Measurements from ENCODE around the gene CR1. TPM values are rescaled to one million over a fixed set of nuclear protein-coding genes. Genes with fewer than 3 reads are reported as not detected.
"Not testable (repeated sequence)": the region's sequence is repeated elsewhere in the genome, so short reads cannot be mapped to it uniquely, and the experiment has no call there.

Gene CR1
- total RNA-seq, 2 experiments from 2014 or later, result not detected

DNA sequence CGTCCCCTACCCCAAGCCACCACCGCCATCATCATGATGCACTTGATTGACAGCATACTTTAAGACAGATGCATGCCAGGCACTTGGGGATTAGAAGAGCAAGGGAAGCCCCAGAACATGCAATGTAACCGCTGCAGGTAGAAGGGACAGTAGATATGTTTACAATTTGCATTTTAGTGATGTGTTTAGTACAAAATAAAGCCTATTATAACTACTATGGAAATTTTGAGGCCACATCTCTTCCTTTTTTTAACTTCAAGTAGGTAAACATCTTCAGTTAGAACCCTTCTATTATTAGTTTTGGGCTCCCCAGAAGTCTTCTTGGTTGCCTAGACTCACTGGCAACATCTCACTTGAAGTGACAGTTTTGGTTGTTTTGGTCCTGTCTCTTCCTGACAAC, 174.2 kb downstream of the CR1 start:
- intact Hi-C loops (cut with micrococcal nuclease), result no loop called here
- CTCF ChIA-PET, result no interaction called here
- no peak overlapping the region for H3K27ac Mint-ChIP-seq
- H3K9me3 Mint-ChIP-seq, result no peaks in the 10 kb centered on the region
- H3K4me1 Mint-ChIP-seq (ENCODE audit: low read depth), result peaks cover 5% of the 10 kb centered on the region
- no peaks in the 10 kb centered on the region for H3K36me3 Mint-ChIP-seq (ENCODE audit: low read depth)
- no peak overlapping the region for H3K4me3 Mint-ChIP-seq
- peaks cover 57% of the 10 kb centered on the region for H3K27me3 Mint-ChIP-seq (ENCODE audit: low read depth)
- no peak for DNase-seq

DNA sequence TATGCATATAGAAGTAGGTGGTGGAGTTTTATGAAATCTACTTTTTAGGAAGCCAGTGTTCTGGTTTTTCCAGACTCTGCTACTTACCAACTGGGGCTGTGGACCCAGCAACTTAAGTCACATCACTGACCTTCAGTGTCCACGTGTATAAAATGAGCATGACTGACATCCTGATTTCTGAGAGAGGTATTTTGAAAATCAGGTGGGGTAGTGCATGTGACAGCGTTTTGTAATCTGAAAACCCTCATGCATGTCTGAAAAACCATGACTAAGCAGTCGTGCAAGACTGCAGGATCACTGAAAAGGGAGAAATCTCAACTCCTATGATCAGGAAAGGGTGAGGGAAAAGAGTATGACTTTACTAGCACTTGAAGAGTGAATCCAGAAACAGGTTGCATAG, 175.0 kb downstream of the CR1 start:
- no peak for DNase-seq
- H3K27ac Mint-ChIP-seq, result no peak overlapping the region
- H3K36me3 Mint-ChIP-seq (ENCODE audit: low read depth), result no peaks in the 10 kb centered on the region
- peaks cover 5% of the 10 kb centered on the region for H3K4me1 Mint-ChIP-seq (ENCODE audit: low read depth)
- H3K4me3 Mint-ChIP-seq, result no peak overlapping the region
- intact Hi-C loops (cut with micrococcal nuclease), result no loop called here
- CTCF ChIA-PET, result no interaction called here
- H3K9me3 Mint-ChIP-seq, result no peaks in the 10 kb centered on the region
- H3K27me3 Mint-ChIP-seq (ENCODE audit: low read depth), result peaks cover 52% of the 10 kb centered on the region

DNA sequence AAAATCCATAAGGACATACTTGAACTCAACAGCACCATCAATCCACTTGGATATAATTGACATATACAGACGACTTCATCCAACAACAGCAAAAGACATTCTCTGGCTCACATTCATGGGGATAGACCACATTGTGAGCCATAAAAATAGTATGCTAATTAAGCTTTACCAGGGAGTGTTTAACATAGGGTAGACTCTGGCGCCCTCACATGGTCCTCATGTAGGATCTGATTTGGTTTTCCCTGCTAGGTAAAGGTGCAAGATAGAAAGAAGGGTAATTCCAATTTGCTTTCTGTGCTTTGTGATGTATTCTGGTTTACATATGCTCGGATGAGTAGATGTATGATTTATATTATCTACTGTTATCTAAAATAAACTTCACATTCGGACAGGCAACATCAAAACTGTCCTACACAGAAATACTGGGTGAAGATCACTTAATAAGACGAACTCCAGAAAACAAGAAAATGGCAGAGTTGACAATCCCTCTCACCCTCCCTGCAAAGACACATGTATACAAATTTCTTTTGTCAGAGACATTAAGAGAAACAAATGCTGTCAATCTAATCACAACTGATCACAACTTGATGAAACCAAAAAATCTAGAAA, 176.7 kb downstream of the CR1 start:
- Mint-ChIP-seq H3K4me1 (ENCODE audit: low read depth) (peaks cover 5% of the 10 kb centered on the region), H3K4me3 (no peak overlapping the region), H3K9me3 (no peaks in the 10 kb centered on the region), H3K27me3 (ENCODE audit: low read depth) (peaks cover 37% of the 10 kb centered on the region), H3K27ac (no peak overlapping the region), H3K36me3 (ENCODE audit: low read depth) (no peaks in the 10 kb centered on the region)
- intact Hi-C loops (cut with micrococcal nuclease), result no loop called here
- DNase-seq, result peak; percentile 30
- CTCF ChIA-PET, result interaction anchor here (1.0 to 1.5 kb wide), 2 partner anchors 19 to 53 kb away, joined by 4 read pairs; no protein-coding TSS in a partner anchor

DNA sequence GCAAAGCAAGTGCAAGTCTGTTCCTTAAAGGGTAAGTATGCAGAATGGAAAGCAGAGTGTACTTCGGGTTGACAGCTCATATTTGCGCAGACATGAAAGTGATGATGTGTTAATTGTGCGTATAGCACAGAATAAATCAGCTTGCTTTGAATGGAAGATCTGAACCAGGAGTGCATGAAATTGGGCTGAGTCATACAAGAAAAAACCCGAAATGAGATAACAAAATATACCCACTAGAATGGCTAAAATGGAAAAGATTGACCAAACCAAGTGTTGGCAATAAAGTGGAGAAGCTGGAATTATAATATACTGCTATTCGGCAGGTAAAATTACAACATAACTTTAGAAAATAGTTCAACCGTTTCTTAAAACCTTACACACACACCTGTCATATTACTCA, 177.4 kb downstream of the CR1 start:
- intact Hi-C loops (cut with micrococcal nuclease), result no loop called here
- DNase-seq, result no peak
- H3K9me3 Mint-ChIP-seq, result no peaks in the 10 kb centered on the region
- peaks cover 32% of the 10 kb centered on the region for H3K27me3 Mint-ChIP-seq (ENCODE audit: low read depth)
- CTCF ChIA-PET, result interaction anchor here (0.6 to 1.5 kb wide), 4 partner anchors 18 to 658 kb away, joined by 3 to 4 read pairs (median 4); no protein-coding TSS in a partner anchor
- H3K36me3 Mint-ChIP-seq (ENCODE audit: low read depth), result no peaks in the 10 kb centered on the region
- peaks cover 5% of the 10 kb centered on the region for H3K4me1 Mint-ChIP-seq (ENCODE audit: low read depth)
- H3K4me3 Mint-ChIP-seq, result no peak overlapping the region
- no peak overlapping the region for H3K27ac Mint-ChIP-seq

DNA sequence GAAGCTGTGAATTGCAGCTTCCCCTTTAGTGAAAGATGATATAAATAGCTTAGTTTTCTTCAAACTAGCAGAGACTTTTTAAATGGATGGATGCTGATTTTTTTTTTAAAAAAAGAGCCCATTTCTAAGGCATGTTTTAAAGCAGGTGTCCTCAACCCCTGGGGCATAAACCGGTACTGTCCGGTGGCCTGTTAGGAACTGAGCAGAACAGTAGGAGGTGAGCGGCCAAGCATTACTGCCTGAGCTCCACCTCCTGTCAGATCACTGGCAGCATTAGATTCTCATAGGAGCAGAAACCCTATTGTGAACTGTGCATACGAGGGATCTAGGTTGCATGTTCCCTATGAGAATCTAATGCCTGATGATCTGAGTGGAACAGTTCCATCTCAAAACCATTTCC, 180.2 kb downstream of the CR1 start:
- no peak for DNase-seq
- CTCF ChIA-PET, result interaction anchor here (1.1 kb wide), 1 partner anchor 89 kb away, joined by 3 read pairs; no protein-coding TSS in a partner anchor
- H3K27ac Mint-ChIP-seq, result no peak overlapping the region
- H3K4me1 Mint-ChIP-seq (ENCODE audit: low read depth), result no peaks in the 10 kb centered on the region
- no peaks in the 10 kb centered on the region for H3K9me3 Mint-ChIP-seq
- H3K27me3 Mint-ChIP-seq (ENCODE audit: low read depth), result peaks cover 11% of the 10 kb centered on the region
- intact Hi-C loops (cut with micrococcal nuclease), result no loop called here
- H3K4me3 Mint-ChIP-seq, result no peak overlapping the region
- H3K36me3 Mint-ChIP-seq (ENCODE audit: low read depth), result no peaks in the 10 kb centered on the region

DNA sequence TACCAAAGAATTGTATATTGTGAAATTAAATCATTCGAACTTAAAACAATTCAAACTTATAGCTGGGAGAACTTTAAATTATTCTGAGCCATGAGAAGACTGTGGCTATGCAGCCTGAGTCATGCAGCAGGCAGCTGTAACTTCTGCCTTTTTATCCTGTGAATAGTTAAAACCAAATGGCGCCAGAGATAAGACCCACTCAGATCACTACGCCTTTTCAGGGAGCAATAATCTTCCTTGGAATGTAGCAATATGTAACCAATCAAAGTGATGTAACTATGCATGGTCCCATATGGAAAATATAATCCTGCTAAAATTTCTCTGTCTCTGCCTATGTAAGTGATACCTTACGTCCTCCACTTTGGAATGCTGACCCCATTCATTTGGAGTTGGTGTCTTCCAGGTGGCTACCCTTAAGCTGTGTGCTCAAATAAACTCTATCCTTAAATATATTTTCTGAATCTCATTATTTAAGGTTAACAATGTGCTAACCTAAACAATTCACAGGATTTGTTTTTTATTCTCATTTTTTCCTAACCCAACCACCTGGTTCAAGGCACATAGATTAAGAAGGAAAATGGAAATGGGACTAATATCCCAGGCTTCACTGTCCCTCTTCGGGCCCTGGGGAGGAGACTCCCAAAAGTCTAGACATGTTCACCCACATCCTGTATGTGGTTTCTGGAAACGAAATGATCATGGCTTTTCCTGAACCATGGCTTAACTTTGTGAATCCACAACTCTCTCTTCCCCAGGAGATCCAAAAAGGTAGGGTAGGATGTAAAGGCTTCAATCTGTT, 184.8 kb downstream of the CR1 start:
- H3K4me3 Mint-ChIP-seq; H3K4me1 Mint-ChIP-seq (ENCODE audit: low read depth); intact Hi-C loops (cut with micrococcal nuclease); CTCF ChIA-PET; H3K36me3 Mint-ChIP-seq (ENCODE audit: low read depth); H3K9me3 Mint-ChIP-seq; H3K27ac Mint-ChIP-seq; H3K27me3 Mint-ChIP-seq (ENCODE audit: low read depth); DNase-seq: not testable (repeated sequence)

DNA sequence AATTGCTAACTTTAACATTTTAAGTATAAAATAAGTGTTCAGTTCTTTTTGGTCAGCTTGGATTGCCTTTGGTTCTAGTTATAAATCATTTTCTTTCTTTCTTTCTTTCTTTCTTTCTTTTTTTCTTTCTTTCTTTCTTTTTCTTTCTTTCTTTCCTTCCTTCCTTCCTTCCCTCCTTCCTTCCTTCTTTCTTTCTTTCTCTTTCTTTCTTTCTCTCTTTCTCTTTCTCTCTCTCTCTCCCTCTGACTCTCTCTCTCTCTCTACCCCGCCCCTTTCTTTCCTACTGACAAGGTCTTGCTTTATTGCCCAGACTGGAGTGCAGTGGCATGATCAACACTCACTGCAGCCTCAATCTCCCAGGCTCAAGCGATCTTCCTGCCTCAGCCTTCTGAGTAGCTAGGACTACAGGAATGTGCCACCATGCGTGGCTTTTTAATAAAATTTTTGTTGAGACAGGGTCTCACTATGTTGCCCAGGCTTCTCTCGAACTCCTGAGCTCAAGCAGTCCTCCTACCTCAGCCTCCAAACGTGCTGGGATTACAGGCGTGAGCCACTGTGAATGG, 187.0 kb downstream of the CR1 start:
- H3K27me3 Mint-ChIP-seq (ENCODE audit: low read depth); H3K9me3 Mint-ChIP-seq; H3K27ac Mint-ChIP-seq; DNase-seq; H3K4me3 Mint-ChIP-seq; intact Hi-C loops (cut with micrococcal nuclease); H3K36me3 Mint-ChIP-seq (ENCODE audit: low read depth); H3K4me1 Mint-ChIP-seq (ENCODE audit: low read depth): not testable (repeated sequence)
- CTCF ChIA-PET, result interaction anchor here (0.8 kb wide), 1 partner anchor 28 kb away, joined by 4 read pairs; no protein-coding TSS in a partner anchor

DNA sequence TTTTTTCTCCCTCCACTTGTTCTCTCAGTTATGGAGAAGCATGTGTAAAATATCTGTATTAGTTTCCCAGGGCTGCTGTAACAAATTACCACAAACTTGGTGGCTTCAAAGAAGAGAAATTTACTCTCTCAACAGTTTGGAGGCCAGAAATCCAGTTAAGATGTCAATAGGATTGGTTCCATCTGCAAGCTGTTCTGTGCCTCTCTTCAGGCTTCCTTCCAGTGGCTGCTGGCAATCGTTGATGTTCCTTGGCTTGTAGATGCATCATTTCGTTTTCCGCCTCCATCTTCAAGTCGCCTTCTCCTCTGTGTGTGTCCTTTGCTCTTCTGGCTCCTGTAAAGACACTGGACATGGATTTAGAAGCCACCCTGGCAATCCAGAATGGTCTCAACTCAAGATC, 194.6 kb downstream of the CR1 start:
- H3K36me3 Mint-ChIP-seq (ENCODE audit: low read depth); intact Hi-C loops (cut with micrococcal nuclease); H3K27me3 Mint-ChIP-seq (ENCODE audit: low read depth); H3K9me3 Mint-ChIP-seq; DNase-seq; H3K4me1 Mint-ChIP-seq (ENCODE audit: low read depth); H3K4me3 Mint-ChIP-seq; H3K27ac Mint-ChIP-seq: not testable (repeated sequence)
- CTCF ChIA-PET, result interaction anchor here (0.5 kb wide), 1 partner anchor 48 kb away, joined by 3 read pairs; no protein-coding TSS in a partner anchor

DNA sequence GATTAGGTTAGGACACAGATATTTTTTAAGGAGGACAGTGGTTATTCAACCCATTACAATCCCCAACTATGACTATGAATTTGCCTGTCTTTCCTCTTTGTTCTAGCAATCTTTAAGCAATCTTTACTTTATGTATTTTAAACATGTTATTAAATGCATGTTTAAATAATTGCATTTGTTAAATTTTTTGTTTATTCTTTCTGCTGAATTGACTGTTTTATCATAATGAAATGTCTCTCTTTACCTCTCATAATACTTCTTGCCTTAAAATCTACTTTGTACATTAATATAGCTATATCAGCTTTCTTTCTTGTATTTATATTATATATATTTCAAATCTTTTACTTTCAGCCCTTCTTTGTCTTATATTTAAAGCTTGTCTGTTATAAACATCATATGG, 195.1 kb downstream of the CR1 start:
- H3K27ac Mint-ChIP-seq, result no peak overlapping the region
- no peaks in the 10 kb centered on the region for H3K27me3 Mint-ChIP-seq (ENCODE audit: low read depth)
- H3K9me3 Mint-ChIP-seq, result no peaks in the 10 kb centered on the region
- intact Hi-C loops (cut with micrococcal nuclease), result no loop called here
- CTCF ChIA-PET, result interaction anchor here (0.5 to 1.6 kb wide), 2 partner anchors 18 to 49 kb away, joined by 3 to 4 read pairs; no protein-coding TSS in a partner anchor
- H3K4me1 Mint-ChIP-seq (ENCODE audit: low read depth), result no peaks in the 10 kb centered on the region
- H3K36me3 Mint-ChIP-seq (ENCODE audit: low read depth), result no peaks in the 10 kb centered on the region
- H3K4me3 Mint-ChIP-seq, result no peak overlapping the region
- no peak for DNase-seq

Other genes with a start within 250 kb of the CR1 start
- gene CD55, start 174.5 kb upstream of the CR1 start, total RNA-seq, result 10 to 100 TPM; 62.1 to 66.0 TPM
- 1 to 10 TPM in 1 of 2 experiments, under 1 TPM in 1; 0.36 to 1.8 TPM for gene CR2, start 41.8 kb upstream of the CR1 start, total RNA-seq
- not detected for gene CR1L, start 149.0 kb downstream of the CR1 start, total RNA-seq